Measurements from ENCODE around the gene DGKG.

Gene DGKG

GRCh38 chr3:186270701-186271100, 91.3 kb downstream of the DGKG start:
- DNase-seq: no peak

GRCh38 chr3:186268616-186269448, 93.2 kb downstream of the DGKG start:
- no peak for DNase-seq

GRCh38 chr3:186267758-186268157, 94.3 kb downstream of the DGKG start:
- DNase-seq: no peak

GRCh38 chr3:186264608-186265400, 97.2 kb downstream of the DGKG start:
- DNase-seq: no peak

- no peak for DNase-seq
Measured at GRCh38 chr3:186261638-186262037, 100.4 kb downstream of the DGKG start.

GRCh38 chr3:186260726-186261125, 101.3 kb downstream of the DGKG start:
- DNase-seq: no peak

GRCh38 chr3:186259612-186260383, 102.2 kb downstream of the DGKG start:
- peak; percentile 70 for DNase-seq

- DNase-seq: no peak
Measured at GRCh38 chr3:186258968-186259367, 103.1 kb downstream of the DGKG start.

GRCh38 chr3:186257866-186258265, 104.2 kb downstream of the DGKG start:
- DNase-seq: no peak

- no peak for DNase-seq
Measured at GRCh38 chr3:186255703-186256331, 106.2 kb downstream of the DGKG start.

- peak; percentile 22 for DNase-seq
Measured at GRCh38 chr3:186254676-186255650, 107.1 kb downstream of the DGKG start.

- DNase-seq: no peak
Measured at GRCh38 chr3:186251948-186252619, 110.0 kb downstream of the DGKG start.

- no peak for DNase-seq
Measured at GRCh38 chr3:186248850-186249249, 113.2 kb downstream of the DGKG start.

- DNase-seq: no peak
Measured at GRCh38 chr3:186247821-186248814, 113.9 kb downstream of the DGKG start.

GRCh38 chr3:186246941-186247340, 115.1 kb downstream of the DGKG start:
- no peak for DNase-seq

GRCh38 chr3:186244016-186244415, 118.0 kb downstream of the DGKG start:
- DNase-seq: no peak

- DNase-seq: peak; percentile 34
Measured at GRCh38 chr3:186241910-186242821, 119.9 kb downstream of the DGKG start.

GRCh38 chr3:186239321-186239720, 122.7 kb downstream of the DGKG start:
- DNase-seq: no peak

GRCh38 chr3:186237915-186238314, 124.1 kb downstream of the DGKG start:
- no peak for DNase-seq

Data from activated naive CD4-positive, alpha-beta T cell treated with Interleukin-2 at 50 U/mL for 16 hours (primary cell).